GDM1 (cell line): Measurements from ENCODE around the gene ZNG1F.
"Not testable (repeated sequence)": the region's sequence is repeated elsewhere in the genome, so short reads cannot be mapped to it uniquely, and the experiment has no call there.

ENCODE experiments used
- DNase-seq: peaks from one replicate; lab custom pipeline; 2025; lab: John Stamatoyannopoulos, UW

The ZNG1F gene

GRCh38 chr9:41189217-41189616, at the start of gene ZNG1F:
ZNG1F (minus strand) TSS chr9:41189317; CDS start chr9:41189258, 59 bp downstream.
- not testable (repeated sequence) for DNase-seq

DNA sequence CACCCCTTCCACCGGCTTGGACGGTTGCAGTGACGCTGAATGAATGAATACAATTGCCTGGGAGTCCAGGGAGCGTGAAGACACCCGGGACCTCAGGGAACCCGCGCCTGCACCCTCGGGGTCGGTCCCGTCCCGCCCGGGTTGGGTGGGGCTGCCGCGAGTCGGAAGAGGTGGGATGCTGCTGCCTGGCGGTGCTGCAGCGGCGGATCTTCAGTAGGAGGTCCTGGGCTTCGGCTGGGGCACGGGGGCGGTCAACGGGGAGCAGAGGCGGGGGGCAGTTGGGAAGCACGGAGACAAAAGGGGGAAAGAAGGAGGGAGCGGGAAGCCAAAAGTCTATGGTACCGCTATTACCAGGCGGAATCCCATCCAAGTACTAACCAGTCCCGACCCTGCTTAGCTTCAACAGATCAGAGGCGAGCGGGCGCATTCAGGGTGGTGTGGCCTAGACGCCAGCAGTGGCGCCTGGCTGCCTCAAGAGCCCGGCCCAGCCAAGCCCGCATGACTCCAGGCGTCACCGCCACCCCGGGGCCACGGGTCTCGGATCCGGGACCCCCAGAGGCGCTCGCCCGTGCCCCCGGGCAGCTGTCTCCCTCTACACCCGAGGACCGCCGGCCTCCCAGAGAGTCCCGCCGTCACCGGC, 48.1 kb upstream of the ZNG1F start:
- DNase-seq = not testable (repeated sequence)

DNA sequence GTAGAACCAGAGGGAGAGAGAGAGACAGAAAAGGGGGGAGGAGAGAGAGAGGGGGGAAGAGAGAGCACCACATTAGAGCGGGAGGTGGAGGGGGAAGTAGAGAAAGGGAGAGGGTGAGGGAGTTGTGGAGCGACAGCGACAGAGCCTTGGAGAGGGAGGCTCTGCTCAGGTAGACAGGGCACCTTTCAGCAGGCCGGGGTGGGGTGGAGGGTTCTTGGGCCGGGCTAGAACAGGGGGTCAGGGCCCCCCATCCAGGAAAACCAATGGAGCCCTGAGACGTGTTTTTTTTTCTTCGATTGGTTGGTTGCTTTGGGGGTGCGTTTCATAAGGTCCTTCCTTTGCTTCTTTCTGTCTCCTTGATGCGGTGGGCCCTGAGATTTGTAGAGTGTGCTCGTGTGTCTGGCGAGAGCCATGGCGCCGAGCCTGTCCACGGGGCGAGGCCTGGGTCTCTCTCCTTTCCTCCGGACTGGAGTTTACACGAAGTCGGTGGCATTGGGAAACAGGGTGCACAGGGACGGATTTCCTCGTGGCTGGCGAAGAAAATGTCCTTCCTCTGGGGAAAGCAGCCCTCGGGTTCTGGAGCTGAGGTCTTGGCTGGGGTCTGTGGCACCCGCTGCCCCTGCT, 47.5 kb upstream of the ZNG1F start:
- DNase-seq = not testable (repeated sequence)

DNA sequence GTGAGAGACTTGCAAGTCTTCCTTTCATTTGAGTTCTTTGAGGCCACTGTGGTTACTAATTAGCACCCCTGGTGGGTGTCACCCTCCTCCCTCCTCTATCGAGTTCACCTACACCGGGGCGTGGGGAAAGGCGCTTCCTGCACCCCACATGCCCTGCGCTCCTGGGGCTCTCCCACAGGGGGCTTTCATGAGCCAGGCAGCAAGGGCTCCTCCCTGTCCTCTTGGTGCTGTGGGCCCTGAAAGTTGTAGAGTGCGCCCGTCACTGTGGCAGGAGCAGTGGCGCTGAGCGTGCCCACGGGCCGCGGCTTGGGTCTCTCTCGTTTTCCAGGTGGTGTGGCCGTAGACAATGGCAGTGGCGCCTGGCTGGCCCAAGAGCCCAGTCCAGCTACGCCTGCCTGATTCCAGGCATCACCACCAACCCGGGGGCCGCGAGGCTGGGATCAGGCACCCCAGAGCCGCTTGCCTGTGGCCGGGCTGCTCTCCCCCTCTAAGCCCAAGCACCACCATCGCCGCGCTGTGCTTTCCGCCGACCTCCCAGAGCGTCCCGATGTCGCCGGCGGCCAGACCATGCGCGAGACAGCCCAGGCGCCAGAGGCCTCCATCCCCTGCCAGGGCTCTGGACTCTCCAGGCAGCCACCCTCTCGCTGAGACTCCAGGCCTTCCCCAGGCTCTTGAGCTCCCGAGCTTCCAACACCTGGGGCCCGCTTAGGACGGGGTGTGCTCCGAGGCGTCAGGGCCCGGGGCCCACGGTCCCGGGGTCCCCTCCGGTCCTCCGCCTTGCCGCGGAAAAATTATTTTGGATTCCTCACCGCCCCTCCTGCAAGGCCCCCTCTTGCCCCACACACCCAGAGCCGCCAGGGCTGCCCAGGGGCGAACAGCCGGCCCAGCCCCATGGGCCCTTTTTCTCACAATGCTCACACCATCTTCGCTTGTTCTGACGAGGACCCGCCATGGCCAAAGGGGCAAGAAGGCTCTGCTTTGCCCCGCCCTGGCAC, 46.0 kb upstream of the ZNG1F start:
- DNase-seq = not testable (repeated sequence)

DNA sequence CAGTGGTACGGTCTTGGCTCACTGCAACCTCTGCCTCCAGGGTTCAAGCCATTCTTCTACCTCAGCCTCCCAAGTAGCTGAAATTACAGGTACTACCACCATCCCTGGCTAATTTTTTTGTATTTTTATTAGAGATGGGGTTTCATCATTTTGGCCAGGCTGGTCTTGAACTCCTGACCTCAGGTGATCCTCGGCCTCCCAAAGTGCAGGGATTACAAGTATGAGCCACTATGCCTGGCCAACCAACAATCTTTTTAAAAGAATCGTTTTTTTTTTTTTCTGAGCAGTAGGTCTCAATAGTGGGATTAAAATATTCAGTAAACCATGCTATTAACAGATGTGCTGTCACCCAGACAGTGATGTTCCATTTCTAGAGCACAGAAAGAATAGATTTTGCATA, 45.1 kb upstream of the ZNG1F start:
- DNase-seq = not testable (repeated sequence)

GRCh38 chr9:41232326-41232725, 43.2 kb upstream of the ZNG1F start:
- not testable (repeated sequence) for DNase-seq

- not testable (repeated sequence) for DNase-seq
Measured at GRCh38 chr9:41230418-41230817, 41.3 kb upstream of the ZNG1F start.

DNA sequence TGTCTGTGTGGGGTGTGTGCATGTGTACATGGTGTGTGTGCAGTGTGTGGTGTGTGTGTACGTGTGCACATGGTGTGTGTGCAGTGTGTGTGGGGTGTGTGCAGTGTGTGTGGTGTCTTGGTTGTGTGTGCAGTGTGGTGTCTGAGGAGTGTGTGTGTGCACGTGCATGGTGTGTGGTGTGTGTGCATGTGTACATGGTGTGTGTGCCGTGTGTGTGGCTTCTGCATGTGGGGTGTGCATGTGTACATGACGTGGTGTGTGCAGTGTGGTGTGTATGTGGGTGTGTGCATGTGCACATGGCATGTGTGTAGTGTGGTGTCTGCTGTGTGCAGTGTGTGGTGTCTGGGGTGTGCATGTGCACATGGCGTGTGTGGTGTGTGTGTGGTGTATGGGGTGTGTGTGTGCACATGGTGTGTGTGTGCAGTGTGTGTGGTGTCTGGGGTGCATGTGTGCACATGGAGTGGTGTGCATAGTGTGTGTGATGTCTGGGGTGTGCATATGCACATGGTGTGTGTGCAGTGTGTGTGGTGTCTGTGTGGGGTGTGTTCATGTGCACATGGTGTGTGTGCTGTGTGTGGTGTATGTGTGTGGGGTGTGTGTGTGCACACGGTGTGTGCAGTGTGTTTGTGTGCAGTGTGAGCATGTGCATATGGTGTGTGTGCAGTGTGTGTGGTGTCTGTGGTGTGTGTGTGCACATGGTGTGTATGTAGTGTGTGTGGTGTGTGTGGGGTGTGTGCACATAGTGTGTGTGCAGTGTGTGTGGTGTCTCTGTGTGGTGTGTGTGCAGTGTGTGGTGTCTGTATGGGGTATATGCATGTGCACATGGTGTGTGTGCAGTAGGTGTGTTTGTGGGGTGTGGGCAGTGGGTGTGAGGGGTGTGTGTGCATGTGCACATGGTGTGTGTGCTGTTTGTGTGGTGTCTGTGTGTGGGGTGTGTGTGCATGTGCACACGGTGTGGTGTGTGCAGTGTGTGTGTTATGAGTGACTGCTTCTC, 40.6 kb upstream of the ZNG1F start:
- DNase-seq = no peak

DNA sequence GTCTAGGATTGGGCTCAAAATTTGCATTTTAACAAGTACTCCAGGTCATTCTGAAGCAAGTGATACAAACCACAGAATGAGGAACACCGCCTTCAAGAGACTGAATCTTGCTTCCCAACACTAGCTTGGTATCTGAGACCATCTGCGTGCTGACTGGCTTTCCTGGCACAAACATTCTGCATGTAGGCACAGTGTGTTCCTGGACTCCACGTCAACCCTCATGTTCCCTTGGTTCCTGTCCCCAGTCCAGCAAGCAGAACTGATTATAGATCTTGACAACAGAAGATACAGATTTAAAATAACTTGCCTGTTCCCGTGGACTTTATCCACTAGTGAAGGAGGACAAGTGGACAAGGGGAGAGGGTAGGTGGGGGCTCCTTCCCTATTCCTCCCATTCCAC, 30.7 kb upstream of the ZNG1F start:
- not testable (repeated sequence) for DNase-seq

GRCh38 chr9:41188439-41188838, 678 bp downstream of the ZNG1F start:
- DNase-seq = not testable (repeated sequence)

DNA sequence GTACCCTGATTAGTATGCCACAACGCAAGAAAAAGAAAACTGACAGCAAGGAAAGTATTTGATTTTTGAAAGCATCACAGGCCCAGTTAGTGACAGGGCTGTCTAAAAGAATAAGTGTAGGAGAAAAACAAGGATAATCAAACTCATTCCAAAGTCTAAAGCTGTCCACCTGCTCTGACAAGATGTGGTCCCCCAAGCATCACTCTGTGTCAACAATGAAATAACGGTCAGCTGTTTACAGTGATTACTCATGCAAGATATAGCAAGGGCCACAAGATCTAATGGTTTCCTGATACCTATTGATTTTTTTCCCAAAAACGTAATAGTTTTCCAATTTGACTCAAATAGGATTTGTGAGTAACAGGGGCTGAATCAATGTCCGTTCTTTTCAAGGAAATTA, 14.1 kb downstream of the ZNG1F start:
- not testable (repeated sequence) for DNase-seq

GRCh38 chr9:41150116-41150515, 39.0 kb downstream of the ZNG1F start:
- not testable (repeated sequence) for DNase-seq

DNA sequence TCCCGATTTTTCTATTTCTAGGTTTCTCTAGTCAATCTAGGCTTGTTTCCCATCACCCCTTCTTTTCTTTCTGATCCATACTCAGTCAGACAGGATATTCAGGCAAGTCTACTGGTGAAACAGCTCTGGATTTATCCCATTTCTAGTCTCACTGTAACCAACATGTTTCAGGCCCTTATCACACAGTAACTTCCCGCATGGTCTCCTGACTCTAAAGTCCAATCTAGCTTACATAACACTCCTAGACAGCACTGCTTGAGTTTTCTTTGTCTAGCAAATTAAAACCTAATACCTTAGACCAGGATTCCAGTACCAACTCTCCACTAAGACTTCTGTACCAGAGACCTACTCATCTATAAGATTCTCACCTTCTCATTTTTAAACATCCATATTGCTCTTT, 47.2 kb downstream of the ZNG1F start:
- DNase-seq = not testable (repeated sequence)

GRCh38 chr9:41128581-41128980, 60.5 kb downstream of the ZNG1F start, which contains the start of gene FOXD4L6:
FOXD4L6 (minus strand) TSS chr9:41128681; CDS start chr9:41128383, 298 bp downstream.
- DNase-seq = not testable (repeated sequence)

GRCh38 chr9:41126746-41127446, 62.2 kb downstream of the ZNG1F start:
- DNase-seq = not testable (repeated sequence)

DNA sequence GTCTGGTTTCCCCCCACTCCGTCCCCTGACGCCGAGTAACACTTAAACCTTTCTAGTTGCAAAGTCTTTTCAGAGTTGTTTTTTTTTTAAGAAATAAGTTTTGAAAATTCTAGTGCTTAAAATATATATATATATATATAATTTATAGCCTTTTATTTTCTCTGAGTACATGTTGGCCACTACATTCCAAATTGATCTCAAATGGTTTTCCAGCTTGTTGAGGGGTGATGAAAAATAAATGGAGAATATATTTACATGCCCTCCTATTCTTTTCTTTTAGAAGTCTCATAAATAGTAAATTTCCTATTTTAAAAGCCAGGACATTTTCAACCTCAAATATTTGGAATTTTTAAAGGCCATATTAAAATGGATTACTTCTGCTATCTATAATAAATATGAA, 63.2 kb downstream of the ZNG1F start:
- DNase-seq = not testable (repeated sequence)

DNA sequence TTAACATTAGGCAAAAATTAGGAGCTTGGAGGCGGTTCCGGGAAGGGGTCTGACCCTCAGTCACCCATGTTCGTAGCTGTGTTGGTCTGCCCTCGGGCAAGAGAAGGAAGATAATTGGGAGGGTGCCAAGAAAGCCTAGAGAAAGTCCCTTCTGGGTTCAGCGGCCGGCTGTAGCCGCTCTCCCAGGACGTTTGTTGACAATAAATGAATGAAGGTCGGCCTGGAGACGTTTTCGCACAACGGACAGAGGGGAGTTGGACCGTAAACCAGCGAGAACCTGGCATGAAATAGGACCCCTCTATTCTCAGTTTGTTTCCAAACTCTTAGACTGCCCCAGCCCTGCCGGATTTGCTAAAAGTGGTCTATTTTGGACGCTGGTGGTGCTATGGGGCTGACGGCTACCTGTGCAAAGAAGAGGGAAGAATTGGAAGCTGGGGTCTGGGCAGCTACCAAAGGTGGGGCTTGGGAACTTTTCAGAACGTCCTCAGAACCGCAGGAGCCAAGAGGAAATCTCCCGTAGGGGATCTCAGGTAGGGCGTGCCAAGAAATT, 63.9 kb downstream of the ZNG1F start:
- DNase-seq = not testable (repeated sequence)

GRCh38 chr9:41124250-41125108, 64.6 kb downstream of the ZNG1F start:
- not testable (repeated sequence) for DNase-seq

- not testable (repeated sequence) for DNase-seq
Measured at GRCh38 chr9:41123812-41124211, 65.3 kb downstream of the ZNG1F start.
